Measurements from ENCODE around the gene MICALL1. TPM values are rescaled to one million over a fixed set of nuclear protein-coding genes. Genes with fewer than 3 reads are reported as not detected.

Gene MICALL1
- total RNA-seq, 8 experiments from 2014 or later = 14.5 to 42.2 (median 19.7) TPM

DNA sequence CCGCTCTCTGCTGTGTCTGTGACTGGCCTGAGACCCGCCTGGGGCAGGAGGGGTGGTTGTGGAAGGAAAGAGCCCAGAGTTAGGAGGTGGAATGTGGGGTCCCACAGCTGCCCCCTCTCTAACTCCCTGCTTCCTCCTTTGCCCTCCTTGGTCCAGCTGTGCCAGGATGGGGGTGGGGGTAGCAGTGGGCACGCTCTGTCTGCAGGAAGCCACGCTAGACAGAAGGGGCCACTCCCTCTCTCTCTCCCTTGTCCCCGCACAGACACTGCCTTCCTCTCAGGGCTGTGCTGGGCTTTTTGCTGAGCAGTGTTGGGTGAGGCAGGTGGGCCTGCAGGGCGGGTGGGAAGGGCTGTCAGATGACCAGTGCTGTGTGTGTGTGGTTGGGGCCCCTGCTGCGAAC lies 80.3 kb downstream of the MICALL1 start:
- ATAC-seq (replicated peaks in 6 of 8) = peak in 2 of 8 experiments; percentile 11 to 20
- in situ Hi-C loops (cut with MboI; ENCODE audit: low pct_unique_long_range_greater_than_20kb in 2 of 9, low sequenced_read_pairs in 9 of 9, unreplicated experiment in 9 of 9) = no loop called here
- Histone ChIP-seq H3K27ac (no peak overlapping the region), H3K4me1 (replicated peaks in 1 of 2) (no peaks in the 10 kb centered on the region), H3K4me3 (no peak overlapping the region)
- WGBS, 10 experiments = 60% methylated on average over 1 of the region's 7 CpGs; no CpG with 5 or more reads in 9 of the 10 experiments

DNA sequence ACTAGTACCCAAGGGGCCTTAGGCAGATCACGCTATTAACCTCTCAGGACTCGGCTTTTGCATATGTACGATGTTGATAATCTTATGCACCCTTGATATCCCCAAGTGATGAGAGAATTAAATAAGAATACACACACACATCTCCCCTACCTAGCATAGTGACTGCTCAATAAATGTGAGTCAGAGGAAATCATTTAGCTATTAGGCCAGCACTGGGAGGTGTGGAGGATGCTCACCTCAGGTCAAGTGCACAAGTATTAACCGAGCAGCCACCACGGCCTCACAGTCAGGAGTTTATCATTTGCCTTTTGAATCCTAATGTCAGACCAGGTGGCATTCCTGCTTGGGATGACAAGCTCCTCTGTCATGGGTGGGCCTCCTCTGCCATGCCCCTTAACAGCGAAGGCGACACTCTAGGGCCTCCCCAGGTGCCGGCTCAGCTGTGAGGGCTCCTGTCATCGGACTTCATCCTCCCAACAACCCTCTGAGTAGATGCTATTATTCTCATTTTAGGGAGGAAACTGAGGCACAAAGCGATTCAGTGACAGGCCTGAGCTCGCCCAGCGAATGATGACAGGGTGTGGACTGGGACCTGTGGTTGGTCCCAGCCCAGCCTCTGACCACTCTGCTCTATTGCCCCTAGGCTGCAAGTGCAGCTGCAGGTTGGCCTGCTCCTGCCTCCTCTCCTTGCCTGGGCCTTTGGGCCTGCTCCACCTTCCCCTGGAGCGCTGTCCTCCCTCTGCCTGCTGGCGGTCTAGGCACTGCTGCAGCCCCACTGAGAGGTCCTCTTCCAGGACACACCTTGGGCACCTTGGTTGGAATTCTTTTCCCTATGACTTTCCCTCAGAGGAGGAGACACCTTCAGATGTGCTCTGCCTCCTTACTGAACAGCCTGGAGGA lies 83.3 kb downstream of the MICALL1 start:
- peak in 2 of 8 experiments; percentile 9 to 48 for ATAC-seq (replicated peaks in 6 of 8)
- no peaks in the 10 kb centered on the region for H3K4me1 ChIP-seq (replicated peaks in 1 of 2)
- in situ Hi-C loops (cut with MboI; ENCODE audit: low pct_unique_long_range_greater_than_20kb in 2 of 9, low sequenced_read_pairs in 9 of 9, unreplicated experiment in 9 of 9) = no loop called here
- no peak overlapping the region for H3K27ac ChIP-seq
- no peak overlapping the region for H3K4me3 ChIP-seq
- 60 to 94% (median 79%) methylated on average over 1 to 8 of the region's 14 CpGs; no CpG with 5 or more reads in 4 of the 10 experiments for WGBS, 10 experiments

- in situ Hi-C loops (cut with MboI; ENCODE audit: low pct_unique_long_range_greater_than_20kb in 2 of 9, low sequenced_read_pairs in 9 of 9, unreplicated experiment in 9 of 9) = no loop called here
- no peaks in the 10 kb centered on the region for H3K4me1 ChIP-seq (replicated peaks in 1 of 2)
- H3K27ac ChIP-seq = no peak overlapping the region
- no peak overlapping the region for H3K4me3 ChIP-seq
- WGBS, 10 experiments = 40 to 100% (median 83%) methylated on average over 1 to 2 of the region's 5 CpGs; no CpG with 5 or more reads in 3 of the 10 experiments
- ATAC-seq (replicated peaks in 6 of 8) = no peak
Observed at GRCh38 chr22:37990301-37990700, 84.2 kb downstream of the MICALL1 start.

GRCh38 chr22:37990862-37991261 lies 84.8 kb downstream of the MICALL1 start:
- in situ Hi-C loops (cut with MboI; ENCODE audit: low pct_unique_long_range_greater_than_20kb in 2 of 9, low sequenced_read_pairs in 9 of 9, unreplicated experiment in 9 of 9) = no loop called here
- Histone ChIP-seq H3K4me3 (no peak overlapping the region), H3K4me1 (replicated peaks in 1 of 2) (no peaks in the 10 kb centered on the region), H3K27ac (no peak overlapping the region)
- ATAC-seq (replicated peaks in 6 of 8) = no peak
- 73 to 100% (median 92%) methylated on average over 1 to 5 of the region's 7 CpGs; no CpG with 5 or more reads in 4 of the 10 experiments for WGBS, 10 experiments

GRCh38 chr22:37991731-37992442 lies 85.8 kb downstream of the MICALL1 start:
- ATAC-seq (replicated peaks in 6 of 8) = peak in 3 of 8 experiments; percentile 15 to 39 (median 34)
- Histone ChIP-seq H3K4me1 (replicated peaks in 1 of 2) (no peaks in the 10 kb centered on the region), H3K4me3 (no peak overlapping the region), H3K27ac (no peak overlapping the region)
- WGBS, 10 experiments = 50 to 100% (median 93%) methylated on average over 2 to 4 of the region's 6 CpGs; no CpG with 5 or more reads in 2 of the 10 experiments
- in situ Hi-C loops (cut with MboI; ENCODE audit: low pct_unique_long_range_greater_than_20kb in 2 of 9, low sequenced_read_pairs in 9 of 9, unreplicated experiment in 9 of 9) = no loop called here

Other genes with a start within 250 kb of the MICALL1 start
- 10 to 100 TPM; 11.3 to 62.8 (median 50.0) TPM for gene PDXP, start 247.6 kb upstream of the MICALL1 start, total RNA-seq
- gene LGALS1, start 230.7 kb upstream of the MICALL1 start, total RNA-seq = 1,000 to 10,000 TPM in 1 of 8 experiments, 100 to 1,000 TPM in 4, 10 to 100 TPM in 3; 23.1 to 1,188 (median 160) TPM
- gene NOL12, start 220.0 kb upstream of the MICALL1 start, total RNA-seq = 10 to 100 TPM; 16.4 to 41.8 (median 26.6) TPM
- gene TRIOBP, start 209.2 kb upstream of the MICALL1 start, total RNA-seq = 10 to 100 TPM; 13.8 to 56.2 (median 25.3) TPM
- 10 to 100 TPM; 10.6 to 41.6 (median 14.6) TPM for gene GCAT, start 98.4 kb upstream of the MICALL1 start, total RNA-seq
- not detected for gene GALR3, start 82.9 kb upstream of the MICALL1 start, total RNA-seq
- gene ANKRD54, start 62.0 kb upstream of the MICALL1 start, total RNA-seq = 10 to 100 TPM; 12.3 to 56.7 (median 30.9) TPM
- gene EIF3L, start 56.9 kb upstream of the MICALL1 start, total RNA-seq = 1,000 to 10,000 TPM in 2 of 8 experiments, 100 to 1,000 TPM in 6; 381 to 1,095 (median 566) TPM
- 1 to 10 TPM in 5 of 8 experiments, under 1 TPM in 3; 0.63 to 4.3 (median 2.1) TPM for gene C22orf23, start 47.3 kb downstream of the MICALL1 start, total RNA-seq
- gene POLR2F, start 47.4 kb downstream of the MICALL1 start, total RNA-seq = 100 to 1,000 TPM in 4 of 8 experiments, 10 to 100 TPM in 4; 69.1 to 147 (median 106) TPM
- gene SOX10, start 78.3 kb downstream of the MICALL1 start, total RNA-seq = 1 to 10 TPM in 1 of 8 experiments, under 1 TPM in 7; 0.20 to 1.3 (median 0.42) TPM
- gene PICK1, start 151.1 kb downstream of the MICALL1 start, total RNA-seq = 10 to 100 TPM; 15.2 to 36.7 (median 24.7) TPM
- gene SLC16A8, start 177.9 kb downstream of the MICALL1 start, total RNA-seq = 1 to 10 TPM in 6 of 8 experiments, under 1 TPM in 2; 0.64 to 2.7 (median 1.8) TPM
- 1 to 10 TPM in 2 of 8 experiments, under 1 TPM in 6; 0.21 to 4.2 (median 0.75) TPM for gene BAIAP2L2, start 204.4 kb downstream of the MICALL1 start, total RNA-seq

Measured in motor neuron (in vitro differentiated cells).